A673 (cell line): ENCODE measurements around the gene RGS7. TPM values are rescaled to one million over a fixed set of nuclear protein-coding genes. Genes with fewer than 3 reads are reported as not detected.

Experiments used
- BruUV-seq: library from RNA; stranded (reverse); fragments of 400-500 nt; replicated peaks from 2 replicates; lab custom pipeline; 2021; lab: Mats Ljungman, UMichigan
- CTCF ChIA-PET: fragments of 300-600 bp; sonication (Branson Sonifier 250); formaldehyde crosslinking; loops from one replicate; lab custom pipeline; 2022; ENCODE audit warnings: antibody characterized with exemption; lab: Charles Lee
- POLR2A ChIA-PET: fragments of 300-600 bp; sonication (Branson Sonifier 250); formaldehyde crosslinking; loops from one replicate; lab custom pipeline; 2022; ENCODE audit warnings: antibody characterized with exemption; ENCODE audit not compliant: low non-redundant PET; lab: Charles Lee
- DNase-seq: peaks from one replicate; pipeline ENCODE4 v3.0.0-alpha.2; 2015; ENCODE audit warnings: low spot score
- H3K27ac ChIP-seq: fragments of 200-600 bp; sonication (generic); 2 replicates; pipeline ENCODE4 v1.5.1; 2016; ENCODE audit warnings: mixed run types, low read depth, mild to moderate bottlenecking, mixed read lengths, antibody characterized with exemption, low read length; ENCODE audit not compliant: poor library complexity, severe bottlenecking
- H3K27me3 ChIP-seq: fragments of 200-600 bp; sonication (generic); replicated peaks from 2 replicates; pipeline ENCODE4 v1.6.1; 2017; ENCODE audit warnings: mixed run types, low read depth, mild to moderate bottlenecking, mixed read lengths, antibody characterized with exemption, low read length; ENCODE audit not compliant: insufficient read depth, poor library complexity
- H3K36me3 ChIP-seq: fragments of 200-600 bp; sonication (generic); 2 replicates; pipeline ENCODE4 v1.6.1; 2016; ENCODE audit warnings: mixed run types, mild to moderate bottlenecking, mixed read lengths, antibody characterized with exemption, low read length; ENCODE audit not compliant: insufficient read depth, poor library complexity, severe bottlenecking
- H3K4me1 ChIP-seq: fragments of 200-600 bp; sonication (generic); 2 replicates; pipeline ENCODE4 v1.6.1; 2017; ENCODE audit warnings: mixed run types, mild to moderate bottlenecking, mixed read lengths, antibody characterized with exemption, low read length; ENCODE audit not compliant: insufficient read depth, poor library complexity, severe bottlenecking
- H3K4me3 ChIP-seq: fragments of 200-600 bp; sonication (generic); 2 replicates; pipeline ENCODE4 v1.5.1; 2016; ENCODE audit warnings: low read depth, mixed run types, mild to moderate bottlenecking, mixed read lengths, low read length; ENCODE audit not compliant: poor library complexity, severe bottlenecking
- H3K9me3 ChIP-seq: fragments of 200-600 bp; sonication (generic); 2 replicates; pipeline ENCODE4 v1.6.1; 2016; ENCODE audit warnings: mixed run types, low read depth, mild to moderate bottlenecking, mixed read lengths, antibody characterized with exemption, low read length; ENCODE audit not compliant: poor library complexity, severe bottlenecking
- EZH2 ChIP-seq: fragments of 200-600 bp; sonication (generic); IDR thresholded peaks from 2 replicates; pipeline ENCODE4 v1.6.1; 2017; ENCODE audit warnings: borderline replicate concordance, low read depth, mild to moderate bottlenecking, mixed read lengths, antibody characterized with exemption, low read length; ENCODE audit not compliant: poor library complexity, severe bottlenecking
- intact Hi-C: fragments of 100-400 bp; cut with micrococcal nuclease; formaldehyde crosslinking; loops from one replicate; pipeline ENCODE4 v1.10.0; 2022; ENCODE audit not compliant: unreplicated experiment
- total RNA-seq: library from RNA; stranded (reverse); gene quantifications from 2 replicates; pipeline ENCODE4 v1.2.3, GENCODE V29; 2021
- TF ChIP-seq, protein P1 (sequence below): fragments of 300-800, 200-600 bp; sonication (generic); conservative IDR thresholded peaks from 2 replicates; pipeline ENCODE4 v1.5.1; 2017; ENCODE audit warnings: low read depth, mild to moderate bottlenecking, antibody characterized with exemption, low read length, moderate library complexity, mixed read lengths

The RGS7 gene
- total RNA-seq, 1 experiment from 2014 or later: not detected

DNA sequence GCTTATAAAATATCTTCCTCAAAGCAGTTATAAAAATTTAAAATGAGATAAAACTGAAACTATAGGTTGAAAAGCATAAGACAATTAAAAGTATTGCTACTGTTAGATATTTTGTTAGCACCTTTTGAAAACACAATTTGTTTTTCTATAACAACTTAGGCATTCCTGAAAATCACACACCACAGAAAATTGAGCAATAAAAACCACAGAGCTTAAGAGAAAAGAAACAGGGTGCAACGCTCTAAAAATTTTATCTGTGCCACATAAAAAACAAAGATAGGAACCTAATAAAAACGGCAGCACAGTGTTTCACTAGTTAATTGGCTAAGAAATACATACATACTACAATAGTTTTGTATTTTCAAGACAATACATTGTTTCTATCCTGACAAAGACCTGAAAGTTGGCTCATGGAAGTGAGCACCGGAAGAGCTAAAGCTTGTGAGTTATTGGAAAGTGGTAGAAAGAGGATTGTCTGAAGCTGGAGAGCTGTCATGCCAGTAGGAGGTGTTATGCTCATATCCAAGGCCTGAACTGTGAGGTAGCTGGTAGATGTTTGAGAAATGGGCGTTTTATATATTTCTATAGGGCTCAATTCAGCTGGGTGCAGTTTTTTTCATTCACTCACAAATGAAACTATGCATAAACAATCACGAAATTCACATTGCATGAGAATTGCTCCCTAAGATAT lies 45.8 kb downstream of the RGS7 start:
- Histone ChIP-seq H3K9me3 (no peaks in the 10 kb centered on the region), H3K27me3 (no peaks in the 10 kb centered on the region), H3K4me3 (no peak overlapping the region), H3K4me1 (no peaks in the 10 kb centered on the region), H3K27ac (no peak overlapping the region), H3K36me3 (no peaks in the 10 kb centered on the region)
- intact Hi-C loops: loop anchor here (10.0 kb wide), 1 partner anchor 174 kb away; no protein-coding TSS in a partner anchor
- POLR2A ChIA-PET: no interaction called here
- TF ChIP-seq, protein P1, sequence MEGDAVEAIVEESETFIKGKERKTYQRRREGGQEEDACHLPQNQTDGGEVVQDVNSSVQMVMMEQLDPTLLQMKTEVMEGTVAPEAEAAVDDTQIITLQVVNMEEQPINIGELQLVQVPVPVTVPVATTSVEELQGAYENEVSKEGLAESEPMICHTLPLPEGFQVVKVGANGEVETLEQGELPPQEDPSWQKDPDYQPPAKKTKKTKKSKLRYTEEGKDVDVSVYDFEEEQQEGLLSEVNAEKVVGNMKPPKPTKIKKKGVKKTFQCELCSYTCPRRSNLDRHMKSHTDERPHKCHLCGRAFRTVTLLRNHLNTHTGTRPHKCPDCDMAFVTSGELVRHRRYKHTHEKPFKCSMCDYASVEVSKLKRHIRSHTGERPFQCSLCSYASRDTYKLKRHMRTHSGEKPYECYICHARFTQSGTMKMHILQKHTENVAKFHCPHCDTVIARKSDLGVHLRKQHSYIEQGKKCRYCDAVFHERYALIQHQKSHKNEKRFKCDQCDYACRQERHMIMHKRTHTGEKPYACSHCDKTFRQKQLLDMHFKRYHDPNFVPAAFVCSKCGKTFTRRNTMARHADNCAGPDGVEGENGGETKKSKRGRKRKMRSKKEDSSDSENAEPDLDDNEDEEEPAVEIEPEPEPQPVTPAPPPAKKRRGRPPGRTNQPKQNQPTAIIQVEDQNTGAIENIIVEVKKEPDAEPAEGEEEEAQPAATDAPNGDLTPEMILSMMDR: 0 out of 2 replicates have a peak, but pooled peaks have one; percentile 15
- TF ChIP-seq EZH2: no peak
- CTCF ChIA-PET: no interaction called here
- DNase-seq: peak; percentile 2
- no TSS peak for BruUV-seq

DNA sequence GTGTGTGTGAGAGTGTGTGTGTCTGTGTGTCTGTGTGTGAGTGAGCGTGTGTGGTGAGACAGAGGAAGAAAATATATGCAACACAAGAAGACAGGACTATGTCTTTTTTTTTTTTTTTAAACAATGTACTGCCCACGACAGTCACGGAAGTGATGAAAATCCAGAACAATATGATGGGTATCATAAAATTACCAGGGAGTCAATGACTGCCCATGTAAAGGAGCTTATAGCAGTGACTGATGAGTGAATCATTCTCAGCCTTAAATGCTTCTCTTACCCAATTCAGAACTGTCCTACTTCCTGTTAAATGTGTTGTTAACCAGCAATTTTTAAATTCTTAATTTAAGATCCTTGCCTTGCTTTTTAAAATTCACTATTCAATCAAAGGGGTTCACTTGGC lies 46.6 kb downstream of the RGS7 start:
- peak; percentile 18 for DNase-seq
- no peak overlapping the region for H3K4me3 ChIP-seq
- CTCF ChIA-PET: no interaction called here
- H3K27me3 ChIP-seq: no peaks in the 10 kb centered on the region
- intact Hi-C loops: loop anchor here (10.0 kb wide), 1 partner anchor 174 kb away; no protein-coding TSS in a partner anchor
- TF ChIP-seq, protein P1: no peak
- TF ChIP-seq EZH2: no peak
- BruUV-seq: no TSS peak
- H3K4me1 ChIP-seq: no peaks in the 10 kb centered on the region
- H3K36me3 ChIP-seq: no peaks in the 10 kb centered on the region
- no peak overlapping the region for H3K27ac ChIP-seq
- POLR2A ChIA-PET: no interaction called here
- H3K9me3 ChIP-seq: no peaks in the 10 kb centered on the region

DNA sequence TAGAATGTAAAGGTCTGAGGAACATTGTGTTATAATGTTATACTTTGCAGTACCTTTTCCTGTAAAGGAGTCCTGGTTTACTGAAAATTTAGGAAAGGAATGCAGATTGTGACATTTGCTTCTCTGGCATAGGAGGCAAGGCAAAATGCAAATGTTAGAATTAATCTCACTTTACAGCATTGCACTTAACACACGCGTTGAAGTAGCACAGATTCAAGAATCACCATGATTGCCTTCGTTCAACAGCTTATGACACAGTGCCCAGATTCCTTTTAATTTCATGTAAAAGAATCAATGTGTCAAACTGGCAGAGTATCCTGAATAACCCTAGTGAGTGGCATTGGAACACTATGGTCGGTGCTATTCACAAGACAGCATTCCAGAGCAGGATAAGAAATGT lies 47.4 kb downstream of the RGS7 start:
- Histone ChIP-seq H3K27me3 (no peaks in the 10 kb centered on the region), H3K9me3 (no peaks in the 10 kb centered on the region), H3K36me3 (no peaks in the 10 kb centered on the region), H3K4me1 (no peaks in the 10 kb centered on the region), H3K4me3 (no peak overlapping the region), H3K27ac (no peak overlapping the region)
- BruUV-seq: no TSS peak
- no peak for TF ChIP-seq EZH2
- TF ChIP-seq, protein P1: no peak
- ChIA-PET CTCF (no interaction called here), POLR2A (no interaction called here)
- intact Hi-C loops: loop anchor here (10.0 kb wide), 1 partner anchor 175 kb away; no protein-coding TSS in a partner anchor
- no peak for DNase-seq
